Stimulated activated CD8-positive, alpha-beta memory T cell treated with anti-CD3 and anti-CD28 coated beads, Interleukin-12 subunit alpha, Interleukin-12 subunit beta, amount 100 ng/mL, for 24 hours (primary cell): ENCODE data around the gene THSD7A.

Experiments used
- DNase-seq: peaks from one replicate; pipeline ENCODE4 v3.0.0-alpha.2; 2020; ENCODE audit errors: extremely low read depth

The THSD7A gene

GRCh38 chr7:11331128-11332102 is 500.6 kb downstream of the THSD7A start:
- DNase-seq: no peak

GRCh38 chr7:11330717-11331116 is 501.3 kb downstream of the THSD7A start:
- no peak for DNase-seq

GRCh38 chr7:11330208-11330607 is 501.8 kb downstream of the THSD7A start:
- DNase-seq: no peak

GRCh38 chr7:11329626-11330025 is 502.4 kb downstream of the THSD7A start:
- no peak for DNase-seq

GRCh38 chr7:11328309-11328708 is 503.7 kb downstream of the THSD7A start:
- DNase-seq: no peak

GRCh38 chr7:11327633-11328032 is 504.4 kb downstream of the THSD7A start:
- no peak for DNase-seq
